ENCODE measurements around the gene LUZP2.

The LUZP2 gene

DNA sequence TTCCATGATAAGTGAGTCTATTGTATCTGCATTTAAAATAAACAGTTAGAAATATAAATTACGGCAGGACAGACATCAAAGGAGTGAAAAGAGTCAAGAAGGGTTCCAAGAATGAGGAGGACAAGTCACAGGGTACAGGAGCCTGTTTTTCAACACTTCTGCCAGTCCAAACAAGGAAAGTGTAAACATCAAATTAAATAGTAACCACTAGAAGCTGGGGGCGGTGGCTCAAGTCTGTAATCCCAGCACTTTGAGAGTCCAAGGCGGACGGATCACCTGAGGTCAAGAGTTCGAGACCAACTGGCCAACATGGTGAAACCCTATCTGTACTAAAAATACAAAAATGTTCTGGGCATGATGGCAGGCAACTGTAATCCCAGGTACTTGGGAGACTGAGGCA lies 219.6 kb downstream of the LUZP2 start:
- H3K27me3 ChIP-seq (replicated peaks; ENCODE audit: control insufficient read depth, insufficient read depth, low read length) = no peaks in the 10 kb centered on the region
- no peaks in the 10 kb centered on the region for H3K36me3 ChIP-seq (ENCODE audit: control insufficient read depth, insufficient read depth, low read length, severe bottlenecking)
- H3K4me1 ChIP-seq (ENCODE audit: control insufficient read depth, insufficient read depth, low read length) = no peaks in the 10 kb centered on the region
- peaks cover 4% of the 10 kb centered on the region for H3K9me3 ChIP-seq (ENCODE audit: control insufficient read depth, low read length)
- no peak overlapping the region for H3K9ac ChIP-seq (ENCODE audit: low read length)
- DNase-seq (ENCODE audit: low read depth) = no peak
- H3K4me3 ChIP-seq (ENCODE audit: low read length) = no peak overlapping the region

DNA sequence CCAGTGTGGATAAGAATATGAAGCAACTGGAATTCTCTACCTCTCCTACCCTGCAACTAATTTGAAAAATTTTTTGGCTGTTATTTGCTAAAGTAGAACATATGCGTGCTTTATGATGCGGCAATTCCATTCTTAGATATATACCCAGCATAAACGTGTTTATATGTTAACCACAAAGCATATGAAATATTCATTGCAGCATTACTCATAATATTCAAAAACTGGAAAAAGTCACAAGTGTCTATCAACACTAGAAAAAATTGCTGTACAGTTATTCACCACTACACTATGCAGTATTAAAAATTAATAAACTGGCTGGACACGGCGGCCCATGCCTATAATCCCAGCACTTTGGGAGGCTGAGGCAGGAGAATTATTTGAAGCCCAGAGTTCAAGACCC lies 226.4 kb downstream of the LUZP2 start:
- Histone ChIP-seq H3K27me3 (replicated peaks; ENCODE audit: control insufficient read depth, insufficient read depth, low read length) (no peaks in the 10 kb centered on the region), H3K36me3 (ENCODE audit: control insufficient read depth, insufficient read depth, low read length, severe bottlenecking) (no peaks in the 10 kb centered on the region), H3K4me1 (ENCODE audit: control insufficient read depth, insufficient read depth, low read length) (no peaks in the 10 kb centered on the region), H3K9ac (ENCODE audit: low read length) (no peak overlapping the region), H3K4me3 (ENCODE audit: low read length) (no peak overlapping the region), H3K9me3 (ENCODE audit: control insufficient read depth, low read length) (peaks cover 2% of the 10 kb centered on the region)
- DNase-seq (ENCODE audit: low read depth) = no peak

DNA sequence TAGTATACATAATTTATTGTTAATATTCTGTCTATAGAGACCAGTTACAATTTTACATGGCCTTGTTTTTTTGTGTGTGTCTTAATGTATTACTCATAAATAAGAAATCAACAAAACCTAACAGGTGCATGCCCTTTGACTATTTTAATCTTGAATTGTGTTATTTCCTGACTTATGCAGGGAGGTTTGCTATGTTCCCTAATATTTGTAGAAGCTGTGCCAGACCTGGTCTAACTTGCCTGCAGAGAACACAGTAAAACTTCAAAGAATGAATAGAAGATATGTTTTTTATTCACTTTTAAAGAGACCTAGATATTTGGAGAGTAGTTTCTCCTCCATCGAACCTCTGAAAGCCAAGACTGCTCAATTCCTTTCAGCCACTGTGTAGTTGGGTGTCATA lies 234.7 kb downstream of the LUZP2 start:
- no peak overlapping the region for H3K4me3 ChIP-seq (ENCODE audit: low read length)
- H3K27me3 ChIP-seq (replicated peaks; ENCODE audit: control insufficient read depth, insufficient read depth, low read length) = no peaks in the 10 kb centered on the region
- no peak overlapping the region for H3K9ac ChIP-seq (ENCODE audit: low read length)
- no peaks in the 10 kb centered on the region for H3K4me1 ChIP-seq (ENCODE audit: control insufficient read depth, insufficient read depth, low read length)
- H3K9me3 ChIP-seq (ENCODE audit: control insufficient read depth, low read length) = no peaks in the 10 kb centered on the region
- DNase-seq (ENCODE audit: low read depth) = no peak
- H3K36me3 ChIP-seq (ENCODE audit: control insufficient read depth, insufficient read depth, low read length, severe bottlenecking) = no peaks in the 10 kb centered on the region

DNA sequence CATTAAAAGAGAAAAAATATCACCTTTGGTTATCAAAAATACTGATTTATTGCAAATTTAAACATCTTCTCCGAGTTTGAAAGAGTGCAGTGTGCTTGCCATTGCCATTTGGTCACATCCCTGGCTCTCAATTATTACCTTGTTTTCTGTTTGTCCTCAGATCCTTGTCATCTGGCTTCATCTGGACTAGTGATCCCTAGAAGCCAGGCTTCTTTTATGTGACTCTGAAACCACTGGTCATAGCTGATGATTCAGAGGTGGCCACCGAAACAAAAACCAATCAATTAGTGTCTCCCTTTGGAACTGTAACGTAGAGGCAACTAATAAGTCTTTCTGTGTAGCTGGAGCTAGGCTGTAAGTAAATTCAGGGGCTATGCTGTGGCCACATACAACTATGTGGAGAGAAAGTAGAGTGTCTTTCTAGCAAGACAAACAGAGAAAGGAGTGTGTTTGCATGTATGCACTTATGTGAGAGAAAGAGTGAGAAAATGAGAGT lies 237.9 kb downstream of the LUZP2 start:
- no peaks in the 10 kb centered on the region for H3K9me3 ChIP-seq (ENCODE audit: control insufficient read depth, low read length)
- no peak for DNase-seq (ENCODE audit: low read depth)
- H3K4me3 ChIP-seq (ENCODE audit: low read length) = no peak overlapping the region
- H3K27me3 ChIP-seq (replicated peaks; ENCODE audit: control insufficient read depth, insufficient read depth, low read length) = no peaks in the 10 kb centered on the region
- H3K36me3 ChIP-seq (ENCODE audit: control insufficient read depth, insufficient read depth, low read length, severe bottlenecking) = no peaks in the 10 kb centered on the region
- H3K4me1 ChIP-seq (ENCODE audit: control insufficient read depth, insufficient read depth, low read length) = no peaks in the 10 kb centered on the region
- H3K9ac ChIP-seq (ENCODE audit: low read length) = no peak overlapping the region

DNA sequence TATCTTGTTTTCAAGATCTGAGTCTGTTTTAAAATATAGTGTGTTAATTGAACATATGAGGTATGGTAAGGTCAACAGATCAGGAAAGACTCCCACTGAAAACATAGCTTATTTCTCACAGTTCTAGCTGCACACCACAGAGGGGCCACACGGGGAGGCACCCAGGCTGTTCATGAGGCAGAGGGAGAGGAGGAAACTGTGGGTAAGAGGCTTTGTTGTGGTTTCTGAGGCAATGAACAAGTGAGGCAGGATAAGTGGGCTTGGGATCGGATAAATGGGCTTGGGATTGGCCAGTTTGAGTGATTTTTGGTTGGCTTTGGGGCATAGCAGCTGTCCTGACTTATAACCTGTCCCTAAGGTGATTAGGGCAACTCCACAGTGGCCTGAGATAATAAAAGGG lies 242.1 kb downstream of the LUZP2 start:
- Histone ChIP-seq H3K27me3 (replicated peaks; ENCODE audit: control insufficient read depth, insufficient read depth, low read length) (no peaks in the 10 kb centered on the region), H3K9me3 (ENCODE audit: control insufficient read depth, low read length) (no peaks in the 10 kb centered on the region), H3K9ac (ENCODE audit: low read length) (no peak overlapping the region), H3K36me3 (ENCODE audit: control insufficient read depth, insufficient read depth, low read length, severe bottlenecking) (no peaks in the 10 kb centered on the region), H3K4me3 (ENCODE audit: low read length) (no peak overlapping the region), H3K4me1 (ENCODE audit: control insufficient read depth, insufficient read depth, low read length) (no peaks in the 10 kb centered on the region)
- DNase-seq (ENCODE audit: low read depth) = no peak

DNA sequence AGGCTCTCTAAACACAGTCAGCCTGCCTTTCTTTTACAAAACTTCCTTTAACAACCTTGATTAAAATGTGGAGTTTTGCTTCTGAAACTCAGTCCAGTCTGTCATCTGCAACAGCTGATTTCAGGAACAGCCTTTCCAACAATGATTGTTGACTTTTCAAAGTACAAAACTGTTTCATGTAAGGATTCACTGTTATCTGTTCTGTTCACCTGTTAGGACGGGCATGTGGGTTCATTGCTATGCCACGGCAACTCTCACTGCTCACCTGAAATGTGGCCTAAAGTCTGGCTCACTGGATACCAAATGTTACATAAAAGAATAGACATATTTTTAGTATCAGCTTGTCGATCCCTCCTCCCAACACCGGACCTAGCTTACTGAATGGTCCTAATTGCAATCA lies 242.8 kb downstream of the LUZP2 start:
- Histone ChIP-seq H3K36me3 (ENCODE audit: control insufficient read depth, insufficient read depth, low read length, severe bottlenecking) (no peaks in the 10 kb centered on the region), H3K9me3 (ENCODE audit: control insufficient read depth, low read length) (no peaks in the 10 kb centered on the region), H3K4me3 (ENCODE audit: low read length) (no peak overlapping the region), H3K4me1 (ENCODE audit: control insufficient read depth, insufficient read depth, low read length) (no peaks in the 10 kb centered on the region), H3K9ac (ENCODE audit: low read length) (no peak overlapping the region), H3K27me3 (replicated peaks; ENCODE audit: control insufficient read depth, insufficient read depth, low read length) (no peaks in the 10 kb centered on the region)
- no peak for DNase-seq (ENCODE audit: low read depth)

DNA sequence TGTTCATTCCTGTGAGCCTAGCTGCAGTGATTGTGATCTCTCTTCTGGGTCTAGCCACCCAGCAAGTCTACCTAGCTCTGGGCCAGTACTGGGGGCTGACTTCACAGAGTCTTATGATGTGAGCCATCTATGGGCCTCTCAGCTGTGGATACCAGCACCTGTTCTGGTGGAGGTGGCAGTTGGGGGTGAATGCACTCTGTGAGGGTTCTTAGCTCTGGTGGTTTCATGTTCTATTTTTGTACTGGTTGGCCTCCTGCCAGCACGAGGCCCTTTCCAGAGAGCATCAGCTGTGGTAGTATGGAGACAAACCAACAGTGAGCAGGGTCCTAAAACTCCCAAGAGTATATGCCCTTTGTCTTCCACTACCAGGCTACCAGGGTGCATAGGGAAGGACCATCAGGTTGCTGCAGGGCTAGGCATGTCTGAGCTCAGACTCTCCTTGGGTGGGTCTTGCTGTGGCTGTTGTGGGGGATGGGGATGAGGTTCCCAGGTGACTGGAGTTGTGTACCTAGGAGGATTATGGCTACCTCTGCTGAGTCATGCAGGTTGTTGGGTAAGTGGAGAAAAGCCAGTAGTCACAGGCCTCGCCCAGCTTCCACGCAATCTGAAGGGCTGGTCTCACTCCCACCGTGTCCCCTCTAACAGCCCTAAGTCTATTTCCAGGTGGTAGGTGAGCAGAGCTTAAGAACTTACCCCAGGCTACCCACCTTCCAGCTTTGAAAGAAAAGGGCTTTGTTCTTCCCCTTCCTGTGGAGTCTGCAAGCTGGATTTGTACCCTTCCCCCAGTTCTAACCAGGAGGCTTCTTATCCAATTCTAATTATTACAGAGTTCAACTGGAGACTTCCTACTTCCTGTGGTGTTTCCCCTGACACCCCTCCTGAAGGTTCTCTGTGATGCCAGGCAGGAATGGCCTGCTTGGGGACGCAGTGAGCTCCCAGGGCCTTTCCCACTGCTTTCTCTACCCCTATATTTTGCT lies 250.7 kb downstream of the LUZP2 start:
- Histone ChIP-seq H3K4me3 (ENCODE audit: low read length) (no peak overlapping the region), H3K27me3 (replicated peaks; ENCODE audit: control insufficient read depth, insufficient read depth, low read length) (no peaks in the 10 kb centered on the region), H3K36me3 (ENCODE audit: control insufficient read depth, insufficient read depth, low read length, severe bottlenecking) (no peaks in the 10 kb centered on the region), H3K9ac (ENCODE audit: low read length) (no peak overlapping the region), H3K9me3 (ENCODE audit: control insufficient read depth, low read length) (no peaks in the 10 kb centered on the region), H3K4me1 (ENCODE audit: control insufficient read depth, insufficient read depth, low read length) (no peaks in the 10 kb centered on the region)
- DNase-seq (ENCODE audit: low read depth) = no peak

DNA sequence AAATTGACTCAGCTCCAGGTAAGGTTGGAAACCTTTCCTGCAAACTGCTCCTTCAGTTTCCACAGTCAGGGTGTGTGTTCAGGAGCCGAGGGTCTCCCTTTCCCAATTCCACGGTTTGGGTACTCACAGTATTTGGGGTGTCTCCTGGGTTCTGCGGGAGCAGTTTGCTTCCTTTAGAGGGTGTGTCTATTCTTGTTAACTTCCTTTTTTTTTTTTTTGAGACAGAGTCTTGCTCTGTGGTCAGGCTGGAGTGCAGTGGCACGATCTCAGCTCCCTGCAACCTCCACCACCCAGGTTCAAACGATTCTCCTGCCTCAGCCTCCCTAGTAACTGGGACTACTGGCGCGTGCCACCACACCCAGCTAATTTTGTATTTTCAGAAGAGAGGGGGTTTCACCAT lies 251.4 kb downstream of the LUZP2 start:
- Histone ChIP-seq H3K9me3 (ENCODE audit: control insufficient read depth, low read length) (no peaks in the 10 kb centered on the region), H3K4me1 (ENCODE audit: control insufficient read depth, insufficient read depth, low read length) (no peaks in the 10 kb centered on the region), H3K36me3 (ENCODE audit: control insufficient read depth, insufficient read depth, low read length, severe bottlenecking) (no peaks in the 10 kb centered on the region), H3K9ac (ENCODE audit: low read length) (no peak overlapping the region), H3K4me3 (ENCODE audit: low read length) (no peak overlapping the region), H3K27me3 (replicated peaks; ENCODE audit: control insufficient read depth, insufficient read depth, low read length) (no peaks in the 10 kb centered on the region)
- DNase-seq (ENCODE audit: low read depth) = no peak

DNA sequence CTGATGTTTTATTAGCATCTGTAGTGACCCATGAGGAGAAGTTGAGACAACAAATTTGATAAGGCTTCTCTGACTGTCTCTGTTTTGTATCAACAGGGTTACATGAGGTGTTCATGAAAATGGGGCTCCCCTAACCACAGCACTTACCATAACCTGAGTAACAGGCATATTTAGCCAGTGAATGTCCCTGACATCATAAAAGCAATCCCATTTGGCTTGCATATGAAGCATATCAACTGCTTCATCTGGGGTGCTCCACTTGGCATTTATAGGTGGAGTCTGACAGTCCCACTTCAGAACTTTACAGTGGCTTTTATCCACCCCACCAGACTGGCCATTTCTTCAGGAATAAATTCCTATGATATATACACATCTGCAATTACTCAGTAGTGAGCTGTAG lies 257.6 kb downstream of the LUZP2 start:
- no peaks in the 10 kb centered on the region for H3K9me3 ChIP-seq (ENCODE audit: control insufficient read depth, low read length)
- H3K4me1 ChIP-seq (ENCODE audit: control insufficient read depth, insufficient read depth, low read length) = no peaks in the 10 kb centered on the region
- no peak for DNase-seq (ENCODE audit: low read depth)
- no peaks in the 10 kb centered on the region for H3K36me3 ChIP-seq (ENCODE audit: control insufficient read depth, insufficient read depth, low read length, severe bottlenecking)
- H3K9ac ChIP-seq (ENCODE audit: low read length) = no peak overlapping the region
- H3K4me3 ChIP-seq (ENCODE audit: low read length) = no peak overlapping the region
- no peaks in the 10 kb centered on the region for H3K27me3 ChIP-seq (replicated peaks; ENCODE audit: control insufficient read depth, insufficient read depth, low read length)

DNA sequence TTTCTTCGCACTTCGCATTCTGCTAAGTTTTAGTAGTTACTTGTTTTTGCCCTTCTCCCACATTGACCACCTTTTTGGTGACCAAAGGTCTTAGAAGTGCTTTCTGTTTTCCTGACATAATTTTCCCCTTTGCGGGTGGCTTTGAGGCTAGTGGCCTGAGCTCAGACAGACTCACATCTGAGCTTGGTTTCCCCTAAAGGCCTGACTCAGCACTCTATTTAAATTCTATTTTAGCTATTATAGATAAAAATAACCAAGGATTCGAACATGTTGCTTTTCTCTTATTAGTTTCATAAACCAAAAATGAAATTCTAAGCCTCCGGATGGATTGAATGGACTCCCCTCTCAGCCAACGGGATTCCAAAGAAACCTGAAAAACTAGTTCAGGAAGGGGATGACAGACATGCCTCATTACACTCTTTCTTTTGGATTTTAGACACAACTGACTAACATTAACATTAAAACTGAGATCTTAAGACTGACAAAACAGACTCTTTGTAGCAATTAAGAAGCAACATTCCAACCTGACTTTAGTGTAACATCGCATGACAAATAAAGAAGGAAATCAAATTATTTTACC lies 258.5 kb downstream of the LUZP2 start:
- Histone ChIP-seq H3K36me3 (ENCODE audit: control insufficient read depth, insufficient read depth, low read length, severe bottlenecking) (no peaks in the 10 kb centered on the region), H3K4me1 (ENCODE audit: control insufficient read depth, insufficient read depth, low read length) (no peaks in the 10 kb centered on the region), H3K27me3 (replicated peaks; ENCODE audit: control insufficient read depth, insufficient read depth, low read length) (no peaks in the 10 kb centered on the region), H3K9ac (ENCODE audit: low read length) (no peak overlapping the region), H3K9me3 (ENCODE audit: control insufficient read depth, low read length) (no peaks in the 10 kb centered on the region), H3K4me3 (ENCODE audit: low read length) (no peak overlapping the region)
- DNase-seq (ENCODE audit: low read depth) = no peak

DNA sequence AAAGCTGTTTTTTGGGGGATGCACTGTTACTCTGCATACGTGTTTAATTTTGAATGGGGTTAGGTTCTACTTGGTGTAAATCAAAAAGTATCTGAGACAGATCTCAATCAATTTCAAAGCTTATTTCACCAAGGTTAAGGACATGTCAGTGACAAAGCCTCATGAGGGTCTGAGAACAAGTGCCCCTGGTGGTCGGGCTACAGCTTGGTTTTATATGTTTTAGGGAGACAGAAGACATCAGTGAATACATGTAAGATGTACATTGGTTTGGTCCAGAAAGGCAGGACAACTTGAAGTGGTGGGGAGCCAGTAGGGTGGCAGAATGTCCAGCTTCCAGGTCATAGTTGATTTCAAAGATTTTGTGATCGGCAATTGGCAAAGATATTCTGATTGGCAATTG lies 262.9 kb downstream of the LUZP2 start:
- Histone ChIP-seq H3K9me3 (ENCODE audit: control insufficient read depth, low read length) (no peaks in the 10 kb centered on the region), H3K4me3 (ENCODE audit: low read length) (no peak overlapping the region), H3K27me3 (replicated peaks; ENCODE audit: control insufficient read depth, insufficient read depth, low read length) (no peaks in the 10 kb centered on the region), H3K4me1 (ENCODE audit: control insufficient read depth, insufficient read depth, low read length) (no peaks in the 10 kb centered on the region), H3K36me3 (ENCODE audit: control insufficient read depth, insufficient read depth, low read length, severe bottlenecking) (no peaks in the 10 kb centered on the region), H3K9ac (ENCODE audit: low read length) (no peak overlapping the region)
- DNase-seq (ENCODE audit: low read depth) = no peak
